Stimulated activated CD4-positive, alpha-beta T cell treated with anti-CD3 and anti-CD28 coated beads, Interleukin-15, amount 100 ng/mL, for 24 hours (primary cell): Measurements from ENCODE around the gene ARHGEF26.
"Not testable (repeated sequence)": the region's sequence is repeated elsewhere in the genome, so short reads cannot be mapped to it uniquely, and the experiment has no call there.

Source experiments
- DNase-seq: peaks from one replicate; pipeline ENCODE4 v3.0.0-alpha.2; 2020

The ARHGEF26 gene, protein sequence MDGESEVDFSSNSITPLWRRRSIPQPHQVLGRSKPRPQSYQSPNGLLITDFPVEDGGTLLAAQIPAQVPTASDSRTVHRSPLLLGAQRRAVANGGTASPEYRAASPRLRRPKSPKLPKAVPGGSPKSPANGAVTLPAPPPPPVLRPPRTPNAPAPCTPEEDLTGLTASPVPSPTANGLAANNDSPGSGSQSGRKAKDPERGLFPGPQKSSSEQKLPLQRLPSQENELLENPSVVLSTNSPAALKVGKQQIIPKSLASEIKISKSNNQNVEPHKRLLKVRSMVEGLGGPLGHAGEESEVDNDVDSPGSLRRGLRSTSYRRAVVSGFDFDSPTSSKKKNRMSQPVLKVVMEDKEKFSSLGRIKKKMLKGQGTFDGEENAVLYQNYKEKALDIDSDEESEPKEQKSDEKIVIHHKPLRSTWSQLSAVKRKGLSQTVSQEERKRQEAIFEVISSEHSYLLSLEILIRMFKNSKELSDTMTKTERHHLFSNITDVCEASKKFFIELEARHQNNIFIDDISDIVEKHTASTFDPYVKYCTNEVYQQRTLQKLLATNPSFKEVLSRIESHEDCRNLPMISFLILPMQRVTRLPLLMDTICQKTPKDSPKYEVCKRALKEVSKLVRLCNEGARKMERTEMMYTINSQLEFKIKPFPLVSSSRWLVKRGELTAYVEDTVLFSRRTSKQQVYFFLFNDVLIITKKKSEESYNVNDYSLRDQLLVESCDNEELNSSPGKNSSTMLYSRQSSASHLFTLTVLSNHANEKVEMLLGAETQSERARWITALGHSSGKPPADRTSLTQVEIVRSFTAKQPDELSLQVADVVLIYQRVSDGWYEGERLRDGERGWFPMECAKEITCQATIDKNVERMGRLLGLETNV

DNA sequence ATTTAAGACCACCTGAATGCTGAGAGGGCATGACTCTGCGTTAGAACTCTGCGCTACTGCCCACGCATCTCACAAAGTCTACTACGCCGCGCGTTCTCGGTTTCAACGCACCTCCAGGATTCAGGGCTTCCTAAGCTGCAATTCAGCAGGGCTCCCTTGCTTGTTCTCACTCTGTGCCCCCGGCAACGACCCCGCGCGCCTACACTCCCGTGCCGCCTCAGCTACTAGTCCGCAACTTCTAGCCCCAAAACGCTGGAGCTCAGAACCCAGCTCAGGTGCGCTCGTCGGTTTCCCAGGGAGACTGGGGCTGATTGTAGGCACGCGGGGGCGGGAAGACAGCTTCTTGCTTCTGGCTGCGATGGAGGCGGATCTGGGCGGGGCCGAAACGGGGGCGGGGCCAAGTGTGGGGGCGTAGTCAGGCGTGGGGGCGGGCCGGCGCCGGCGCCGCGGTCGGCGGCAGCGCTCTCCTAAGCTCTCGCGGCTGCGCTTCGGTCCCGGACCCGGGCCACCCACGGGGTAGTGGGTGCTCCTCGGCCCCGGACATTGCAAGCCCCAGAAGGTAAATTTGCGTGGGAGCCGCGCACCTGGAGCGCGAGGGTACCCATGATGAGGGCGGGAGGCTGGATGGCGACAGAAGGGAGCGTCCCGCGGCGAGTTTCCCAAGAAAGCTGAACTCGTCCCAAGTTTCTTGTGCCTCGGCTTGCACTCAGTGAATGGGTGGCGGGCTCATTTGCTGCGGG is at the start of gene ARHGEF26:
Gene ARHGEF26, plus strand, starts transcription at position 430 of the 740 bp plus-strand sequence. CDS start 603 bp downstream, outside the sequence.
- DNase-seq: peak; percentile 85

DNA sequence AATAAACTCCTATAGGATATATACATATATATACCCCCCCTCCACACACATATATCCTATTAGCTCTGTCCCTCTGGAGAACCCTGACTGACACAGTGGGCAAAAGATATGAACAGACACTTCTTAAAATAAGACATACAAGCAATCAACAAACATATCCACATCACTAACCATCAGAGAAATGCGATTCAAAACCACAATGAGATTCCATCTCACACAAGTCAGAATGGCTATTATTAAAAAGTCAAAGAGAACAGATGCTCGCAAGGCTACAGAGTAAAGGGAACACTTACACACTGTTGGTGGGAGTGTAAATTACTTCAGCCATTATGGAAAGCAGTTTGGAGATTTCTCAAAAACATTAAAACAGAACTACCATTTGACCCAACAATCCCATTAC is 46.2 kb upstream of the ARHGEF26 start:
- DNase-seq: no peak

DNA sequence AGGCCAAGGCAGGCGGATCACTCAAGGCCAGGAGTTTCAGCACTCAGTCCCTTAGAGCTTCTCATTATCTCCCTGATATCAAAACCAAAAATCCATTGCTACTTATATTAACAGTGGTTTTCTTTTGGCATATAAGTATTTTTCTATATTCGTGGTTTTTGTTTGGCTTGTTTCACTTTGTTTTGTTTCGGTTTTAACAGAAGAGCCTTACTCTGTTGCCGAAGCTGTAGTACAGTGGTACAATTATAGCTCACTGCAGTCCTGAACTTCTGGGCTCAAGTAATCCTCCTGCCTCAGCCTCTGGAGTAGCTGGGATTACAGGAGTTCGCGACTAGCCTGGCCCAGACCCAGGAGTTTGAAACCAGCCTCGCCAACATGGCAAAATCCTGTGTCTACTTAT is 42.5 kb upstream of the ARHGEF26 start:
- no peak for DNase-seq

DNA sequence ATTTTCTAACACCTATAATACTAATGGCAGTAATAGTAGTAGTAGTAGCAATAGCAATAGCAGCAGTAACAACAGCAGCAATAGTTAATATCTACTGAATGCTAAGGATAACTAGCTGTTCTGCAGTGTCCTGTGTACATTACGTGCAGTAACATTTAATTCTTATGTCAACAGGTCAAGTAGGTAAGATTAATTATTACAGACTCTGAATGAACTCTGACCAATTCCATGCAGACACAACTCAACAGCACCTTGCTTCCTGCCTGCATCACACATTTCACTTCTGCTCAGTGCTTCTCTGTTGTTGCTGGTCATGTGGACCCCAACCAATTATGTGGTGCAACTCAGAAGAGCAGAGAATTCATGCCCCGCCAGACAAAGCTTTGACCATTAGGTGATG is 39.9 kb upstream of the ARHGEF26 start:
- no peak for DNase-seq

DNA sequence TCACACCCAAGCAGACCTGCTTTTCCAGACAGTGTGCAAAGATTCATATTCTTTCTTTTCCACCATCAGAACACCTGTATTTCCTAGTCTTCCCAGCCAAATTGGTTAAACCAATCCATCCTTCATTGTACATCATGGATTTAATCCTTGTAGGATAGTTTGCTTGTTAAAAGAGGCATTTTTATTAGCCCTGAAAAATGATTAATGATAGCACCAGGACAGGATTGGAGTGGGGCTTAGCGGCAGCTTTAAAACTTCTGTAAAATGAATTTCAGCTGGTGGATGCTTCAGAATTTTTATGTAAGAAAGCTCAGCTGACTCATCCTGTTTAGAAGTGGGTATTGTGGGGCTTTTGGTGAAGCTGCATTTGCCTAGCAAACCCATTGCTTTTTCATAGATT is 36.1 kb upstream of the ARHGEF26 start:
- DNase-seq: no peak

DNA sequence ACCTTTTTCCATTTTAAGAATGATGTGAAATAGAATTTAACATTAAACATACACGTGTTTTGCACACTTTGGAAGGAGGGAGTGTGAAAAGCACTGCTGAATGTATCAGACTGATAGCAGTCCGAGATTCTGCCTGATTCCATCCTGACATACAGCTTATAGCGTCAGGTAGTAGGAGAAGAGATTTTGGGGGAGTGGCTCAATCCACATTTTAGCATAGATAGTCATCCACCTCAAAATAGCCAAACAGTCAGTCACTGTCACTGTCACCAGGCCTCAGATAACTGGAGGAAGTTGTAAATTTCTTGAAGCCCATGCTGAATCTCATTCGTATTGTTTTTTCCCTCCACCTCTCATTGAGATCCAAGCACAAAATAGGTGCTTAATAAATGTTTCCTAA is 35.4 kb upstream of the ARHGEF26 start:
- DNase-seq: no peak

DNA sequence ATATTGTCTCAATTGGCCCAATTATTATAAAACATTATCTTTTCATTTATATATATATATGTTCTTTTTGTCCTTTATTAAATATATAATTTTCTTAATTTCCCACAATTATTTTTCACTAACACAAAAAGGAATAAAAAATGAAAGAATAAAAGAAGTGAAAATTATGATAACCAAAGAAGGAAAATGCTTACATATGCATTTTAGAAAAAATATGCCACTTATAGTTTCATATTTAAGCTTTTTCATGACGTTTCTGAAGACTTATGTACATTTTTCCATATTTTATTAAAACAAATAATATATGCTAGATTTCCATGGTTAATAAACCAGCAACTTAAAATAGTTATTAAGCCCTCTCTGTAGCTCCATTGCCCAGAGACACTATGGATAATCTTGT is 34.9 kb upstream of the ARHGEF26 start:
- DNase-seq: no peak

DNA sequence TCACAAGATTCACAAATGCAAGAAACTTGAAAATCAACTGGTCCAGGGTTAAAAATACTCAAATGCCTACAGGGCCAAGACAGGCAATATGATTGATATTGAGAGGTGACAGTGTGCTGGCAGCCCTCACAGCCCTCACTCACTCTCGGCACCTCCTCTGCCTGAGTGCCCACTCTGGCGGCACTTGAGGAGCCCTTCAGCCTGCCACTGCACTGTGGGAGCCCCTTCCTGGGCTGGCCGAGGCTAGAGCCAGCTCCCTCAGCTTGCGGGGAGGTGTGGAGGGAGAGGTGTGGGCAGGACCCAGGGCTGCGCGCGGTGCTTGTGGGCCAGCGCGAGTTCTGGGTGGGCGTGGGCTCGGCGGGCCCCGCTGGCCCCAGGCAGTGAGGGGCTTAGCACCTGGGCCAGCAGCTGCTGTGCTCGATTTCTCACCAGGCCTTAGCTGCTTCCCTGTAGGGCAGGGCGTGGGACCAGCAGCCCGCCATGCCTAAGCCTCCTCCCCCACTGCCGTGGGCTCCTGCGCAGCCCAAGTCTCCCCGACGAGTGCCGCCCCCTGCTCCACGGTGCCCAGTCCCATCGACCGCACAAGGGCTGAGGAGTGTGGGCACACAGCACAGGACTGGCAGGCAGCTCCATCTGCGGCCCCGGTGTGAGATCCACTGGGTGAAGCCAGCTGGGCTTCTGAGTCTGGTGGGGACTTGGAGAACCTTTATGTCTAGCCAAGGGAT is 33.3 kb upstream of the ARHGEF26 start:
- DNase-seq: not testable (repeated sequence)

DNA sequence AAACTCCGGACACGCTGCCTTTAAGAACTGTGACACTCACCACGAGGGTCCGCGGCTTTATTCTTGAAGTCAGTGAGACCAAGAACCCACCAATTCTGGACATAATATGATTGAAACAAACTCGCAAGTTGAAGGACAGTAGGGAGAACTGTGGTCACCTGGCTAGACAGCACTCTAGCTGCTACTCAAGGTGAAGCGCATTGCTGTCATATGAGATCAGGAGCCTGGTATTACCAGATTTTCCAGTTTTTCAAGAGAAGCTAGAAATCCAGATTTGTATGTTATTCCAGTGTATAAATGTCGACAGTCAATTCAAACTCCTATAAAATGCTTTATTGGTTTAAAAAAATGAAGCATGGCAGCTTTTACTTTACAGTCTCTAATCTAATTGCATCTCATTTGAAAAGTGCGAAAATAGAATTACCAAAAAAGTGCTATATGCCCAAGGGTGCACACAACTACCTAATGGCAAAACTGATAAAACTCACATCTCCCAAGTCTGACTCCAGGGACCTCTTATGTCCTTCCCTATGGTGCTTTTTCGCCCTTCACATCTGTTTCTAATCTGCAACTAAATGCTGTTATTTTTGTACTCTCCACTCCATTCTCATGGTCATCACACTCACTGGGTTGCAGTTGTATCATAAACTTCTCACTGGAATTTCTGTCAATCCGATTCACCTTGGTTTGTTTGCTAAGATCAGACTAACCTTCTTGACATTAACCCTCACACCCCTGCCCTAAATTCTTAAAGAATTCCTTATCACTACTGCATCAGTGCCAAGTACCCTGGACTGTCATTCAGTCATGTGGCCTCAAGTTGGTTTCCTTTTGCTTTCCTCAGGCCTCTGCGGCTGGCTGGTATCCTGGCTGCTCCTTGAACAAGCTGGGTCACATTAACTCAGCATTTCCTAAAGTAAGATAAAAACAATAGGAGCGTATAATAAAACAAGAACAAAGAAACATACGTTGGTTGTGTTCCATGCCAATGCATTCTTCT is 31.5 kb upstream of the ARHGEF26 start:
- DNase-seq: no peak

DNA sequence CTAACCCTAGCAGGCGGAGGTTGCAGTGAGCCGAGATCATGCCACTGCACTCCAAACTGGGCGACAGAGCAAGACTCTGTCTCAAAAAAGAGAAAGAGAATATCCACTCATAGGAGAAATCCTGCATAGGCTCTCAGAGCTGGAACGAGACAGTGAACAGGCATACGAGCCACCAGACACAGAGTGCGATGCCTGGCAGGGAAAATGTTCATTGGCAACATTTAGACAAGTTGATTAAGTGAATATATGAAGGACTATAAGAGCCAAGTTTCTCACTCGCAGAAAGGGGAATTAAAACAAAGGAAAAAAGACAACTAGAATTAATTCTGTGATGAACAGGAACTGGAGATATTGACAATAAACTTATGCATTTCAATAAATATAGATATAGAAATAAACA is 27.1 kb upstream of the ARHGEF26 start:
- DNase-seq: no peak

DNA sequence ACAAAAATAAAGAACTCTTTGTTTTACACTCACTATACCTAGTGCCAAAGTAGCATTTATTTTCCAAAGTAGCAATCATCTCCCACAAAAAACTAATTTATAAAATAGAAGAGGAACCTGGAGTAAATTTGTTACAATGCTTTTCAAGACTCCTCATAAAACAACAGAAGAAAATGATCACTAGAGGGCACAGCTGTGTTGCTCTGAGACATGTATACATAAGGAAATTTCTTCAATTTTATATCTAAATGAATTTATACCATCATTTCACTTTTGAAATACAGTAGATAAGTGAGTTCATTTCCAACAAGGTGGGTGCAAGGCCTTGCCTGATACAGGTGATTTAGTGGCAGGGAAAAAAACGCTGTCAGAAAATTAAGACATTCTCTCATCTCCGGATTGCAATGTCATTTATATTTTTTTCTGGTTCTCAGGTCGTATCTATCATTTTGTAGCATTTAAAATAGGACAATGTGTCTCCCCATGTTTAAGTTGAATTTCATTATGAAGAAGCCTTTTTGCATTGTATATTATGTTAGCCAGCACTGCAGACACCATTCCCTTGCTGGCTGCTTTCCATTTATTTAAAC is 25.3 kb upstream of the ARHGEF26 start:
- no peak for DNase-seq

DNA sequence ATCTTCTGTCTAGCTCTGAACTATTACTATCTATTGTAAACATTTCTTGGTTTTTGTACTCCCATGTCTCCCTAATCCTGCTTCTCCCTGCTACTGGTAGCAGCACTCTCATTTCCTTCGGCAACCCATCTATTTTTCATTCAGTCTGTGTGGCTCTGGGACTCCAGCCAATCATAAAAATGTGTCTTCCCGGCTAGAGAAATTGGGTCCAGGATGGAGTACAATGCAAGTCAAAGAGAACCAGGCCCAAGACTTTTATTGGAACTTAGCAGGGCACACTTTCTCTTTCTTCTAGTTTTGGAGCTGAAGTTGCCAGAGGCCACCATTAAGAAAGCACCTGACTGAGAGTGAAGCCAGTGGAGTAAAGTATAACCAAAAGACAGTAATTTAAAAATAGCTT is 22.8 kb upstream of the ARHGEF26 start:
- DNase-seq: no peak

DNA sequence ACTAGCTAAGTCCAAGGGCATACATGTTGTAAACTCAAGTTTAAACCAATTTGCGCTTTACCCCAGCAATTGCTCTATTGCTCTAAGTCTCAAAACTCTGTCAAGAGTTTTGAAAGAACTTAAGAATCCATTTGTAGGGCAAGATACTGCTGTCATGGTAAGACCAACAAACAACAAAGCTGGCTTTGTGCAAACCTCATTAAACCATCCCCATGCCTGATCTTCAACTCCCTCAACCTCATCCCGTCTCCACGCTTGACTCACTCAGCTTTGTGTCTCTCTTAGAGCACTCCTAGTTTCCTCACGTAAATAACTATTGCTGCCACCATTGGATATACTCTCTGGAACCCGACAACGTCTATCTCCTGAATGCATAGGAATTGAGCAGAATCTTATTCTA is 20.6 kb upstream of the ARHGEF26 start:
- DNase-seq: no peak

DNA sequence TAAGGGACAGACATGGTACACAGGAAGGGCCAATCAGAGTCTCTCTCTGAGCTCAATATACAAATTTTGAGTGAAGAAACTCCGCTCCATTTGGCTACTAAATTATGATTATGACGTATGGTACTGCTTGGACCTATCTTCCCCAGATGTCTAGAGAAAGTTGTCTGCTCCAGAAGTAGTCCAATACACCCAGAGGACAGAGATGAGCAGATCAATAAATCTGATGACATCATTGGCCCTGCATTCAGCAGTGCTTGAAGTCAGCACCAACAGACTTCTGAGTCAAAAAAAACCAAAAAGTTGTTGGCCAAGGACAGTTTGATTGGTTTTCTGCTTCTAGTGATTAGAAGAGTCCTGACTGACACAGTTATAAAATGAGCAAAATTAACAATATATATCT is 19.9 kb upstream of the ARHGEF26 start:
- no peak for DNase-seq

DNA sequence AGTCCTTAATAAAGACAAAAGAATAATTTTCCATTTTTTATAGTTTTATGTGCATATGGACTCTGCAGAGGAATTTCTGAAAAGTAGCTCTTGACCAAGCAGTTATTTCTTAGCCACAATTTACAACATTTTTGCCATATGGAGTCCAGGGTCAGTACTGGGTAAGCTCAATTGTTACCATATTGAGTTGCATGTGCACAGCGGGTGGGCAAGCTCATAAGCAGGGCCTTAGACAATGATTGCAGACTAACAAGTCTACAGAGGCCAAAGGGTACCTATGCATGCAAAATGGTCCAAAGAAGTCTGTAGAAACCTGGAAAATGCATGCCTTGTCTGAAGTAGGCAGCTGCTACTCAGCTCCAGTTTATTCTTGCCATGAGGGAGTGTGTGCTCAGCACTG is 19.0 kb upstream of the ARHGEF26 start:
- DNase-seq: no peak

DNA sequence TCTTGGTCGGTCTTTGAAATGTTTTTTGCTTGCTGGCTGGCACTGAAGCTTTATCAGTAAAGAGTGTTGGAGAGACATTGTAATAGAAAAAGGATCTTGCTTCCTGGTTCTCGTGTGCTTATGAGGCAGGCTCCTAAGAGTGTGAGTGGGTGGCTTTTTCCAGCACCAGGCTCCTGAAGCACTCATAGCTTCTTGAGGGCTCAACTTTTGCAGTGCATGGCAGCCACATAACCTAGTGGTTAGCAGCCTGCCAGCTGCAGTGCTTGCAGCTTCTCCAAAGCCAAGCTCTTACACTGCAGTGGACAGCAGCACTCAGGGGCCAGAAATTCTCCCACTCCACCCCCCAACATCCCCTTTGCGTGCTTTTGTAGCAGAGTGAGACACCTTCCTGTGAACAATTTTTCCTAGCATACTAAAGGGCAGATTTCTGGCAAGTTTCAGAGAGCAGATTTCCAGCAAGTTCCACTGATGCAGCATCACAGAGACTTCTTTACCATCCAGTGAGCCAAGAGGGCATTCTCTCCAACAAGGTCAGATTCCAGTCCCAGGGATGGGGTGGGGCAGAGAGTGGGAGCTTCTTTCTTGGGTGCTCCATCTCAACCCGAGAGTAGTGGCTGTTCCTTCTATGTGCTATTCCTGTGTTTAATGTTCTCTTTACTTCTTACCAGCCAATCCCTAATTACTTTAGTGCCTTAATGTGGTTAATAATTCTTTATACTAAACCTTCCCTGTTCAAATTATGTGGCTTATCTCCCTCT is 15.8 kb upstream of the ARHGEF26 start:
- no peak for DNase-seq

DNA sequence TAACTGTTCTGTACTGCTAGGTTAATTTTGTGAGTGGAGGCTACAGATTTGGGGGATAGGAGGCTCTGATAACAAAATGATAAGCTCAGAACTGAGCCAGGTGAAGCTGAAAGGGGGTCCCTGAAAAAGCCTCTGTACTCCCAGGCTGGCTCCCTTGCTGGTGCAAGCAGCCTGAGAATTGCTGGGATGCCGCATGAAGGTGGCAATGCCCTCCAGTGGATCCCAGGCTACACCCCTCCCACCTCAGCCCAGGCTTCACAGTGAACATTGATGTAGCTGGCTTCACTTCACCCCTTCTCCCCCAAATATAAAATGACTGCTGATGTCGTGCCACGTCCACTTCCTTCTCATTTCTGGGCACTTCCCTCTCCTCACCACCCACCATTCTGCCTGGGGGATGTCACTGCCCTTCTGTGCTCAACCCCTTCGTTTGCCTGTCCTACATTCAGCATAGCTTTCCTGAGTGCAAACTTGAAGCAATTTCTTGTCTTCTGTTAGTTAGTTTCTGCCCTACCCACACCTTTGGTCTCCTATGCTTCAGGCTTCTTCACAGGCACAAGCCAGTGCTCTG is 9.7 kb upstream of the ARHGEF26 start:
- no peak for DNase-seq

DNA sequence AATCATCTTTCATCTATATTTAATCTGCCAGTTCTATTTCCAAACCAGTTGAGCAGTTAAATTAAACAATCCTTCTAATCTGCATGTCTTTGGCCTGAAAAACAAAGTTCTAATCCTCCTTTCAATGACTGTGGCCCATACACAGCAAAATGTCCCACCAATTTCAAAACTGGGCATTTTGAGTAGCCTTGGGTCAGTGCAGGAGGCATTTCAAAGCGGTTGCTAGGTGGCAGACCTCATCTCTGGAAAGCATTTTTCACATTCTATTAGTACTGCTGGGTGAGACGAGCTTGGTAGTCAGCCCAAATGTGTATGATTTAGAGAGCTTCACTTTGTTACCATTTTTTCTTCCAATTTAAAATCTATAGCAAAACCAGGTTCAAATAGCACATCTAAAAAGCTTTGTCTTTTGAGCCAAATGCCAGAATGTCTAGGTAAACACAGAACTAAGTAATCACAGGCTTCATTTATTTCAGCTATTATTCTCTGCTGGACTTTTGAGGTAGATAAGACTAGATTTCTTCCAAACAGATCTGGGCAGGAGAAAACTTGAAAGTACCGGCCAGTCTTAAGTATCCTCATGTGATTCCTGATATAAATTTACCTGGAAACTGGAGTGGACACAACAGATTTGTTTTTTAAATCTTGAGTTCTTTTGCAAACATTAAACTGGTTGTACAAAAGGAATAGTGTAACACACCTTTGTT is 8.9 kb upstream of the ARHGEF26 start:
- DNase-seq: no peak

DNA sequence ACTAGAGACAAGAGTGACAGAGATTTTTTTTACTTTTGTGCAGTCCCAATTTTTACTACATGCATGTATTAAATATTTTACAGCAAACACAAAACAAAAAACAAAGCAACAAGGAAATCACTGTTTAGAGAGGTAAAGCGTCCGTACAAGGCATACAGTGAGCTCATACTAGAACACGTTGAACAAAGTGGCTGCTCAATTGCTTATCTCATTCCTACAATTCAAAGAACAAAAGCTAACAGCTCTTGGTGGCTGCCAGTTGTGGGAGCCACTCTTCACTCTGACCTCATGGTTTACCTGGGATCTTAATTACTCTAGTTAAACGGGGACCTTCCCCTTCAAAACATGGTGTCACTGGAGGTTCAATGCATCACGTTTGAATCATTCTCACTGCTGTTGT is 7.6 kb upstream of the ARHGEF26 start:
- no peak for DNase-seq
